PFSK-1 (cell line): ENCODE data around the gene RNF214.

Source experiments
- POLR2AphosphoS5 ChIP-seq: IDR thresholded peaks from 2 replicates; pipeline ENCODE4 v1.6.1; 2012; ENCODE audit warnings: low read depth, mild to moderate bottlenecking, control low read depth, low read length, moderate library complexity
- SIN3A ChIP-seq: IDR thresholded peaks from 2 replicates; pipeline ENCODE4 v1.6.1; 2012; ENCODE audit warnings: mild to moderate bottlenecking, low read length, moderate library complexity, borderline replicate concordance; ENCODE audit not compliant: insufficient read depth
- TAF1 ChIP-seq: IDR thresholded peaks from 2 replicates; pipeline ENCODE4 v1.6.1; 2012; ENCODE audit warnings: low read length, control low read depth, borderline replicate concordance; ENCODE audit not compliant: insufficient read depth

DNA sequence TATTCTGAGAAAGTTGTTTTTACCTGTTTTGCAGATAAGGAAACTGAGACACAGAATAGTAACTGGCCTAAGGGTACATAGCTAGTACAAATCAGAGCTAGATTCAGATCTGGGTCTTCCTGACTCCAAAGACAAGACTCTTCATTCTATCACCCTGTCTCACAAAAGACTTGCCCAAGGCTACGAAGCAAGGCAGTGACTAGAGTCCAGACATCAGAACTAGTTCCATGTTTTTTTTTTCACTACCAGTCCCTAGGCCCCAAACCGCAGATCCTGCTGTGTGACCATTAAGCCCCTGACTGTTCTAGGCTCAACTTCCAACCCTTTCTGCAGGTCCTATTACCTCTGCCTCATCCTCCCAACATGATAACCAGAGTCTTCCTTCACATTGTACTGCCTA lies 60.1 kb downstream of the RNF214 start:
- TF ChIP-seq TAF1 (no peak), POLR2AphosphoS5 (no peak), SIN3A (no peak)
